ENCODE measurements around the gene PIP5K1C.

PIP5K1C gene

GRCh38 chr19:3721131-3721886 is 21.0 kb upstream of the PIP5K1C start:
- DNase-seq (ENCODE audit: low read depth, low spot score) = peak; percentile 99

GRCh38 chr19:3720349-3720917 is 20.2 kb upstream of the PIP5K1C start:
- DNase-seq (ENCODE audit: low read depth, low spot score) = peak; percentile 74

- no peak for DNase-seq (ENCODE audit: low read depth, low spot score)
These were observed 19.6 kb upstream of the PIP5K1C start for GRCh38 chr19:3719868-3720267.

- DNase-seq (ENCODE audit: low read depth, low spot score) = no peak
These were observed 15.9 kb upstream of the PIP5K1C start for GRCh38 chr19:3716147-3716668.

- peak; percentile 42 for DNase-seq (ENCODE audit: low read depth, low spot score)
These were observed 12.7 kb upstream of the PIP5K1C start for GRCh38 chr19:3712663-3713611.

GRCh38 chr19:3710265-3710812 is 10.1 kb upstream of the PIP5K1C start:
- DNase-seq (ENCODE audit: low read depth, low spot score) = peak; percentile 63

GRCh38 chr19:3708207-3708931 is 8.1 kb upstream of the PIP5K1C start, which contains the start of gene TJP3:
TSS of gene TJP3 (plus strand) at chr19:3708384. CDS start at chr19:3728433, 20,049 bp downstream.
- no peak for DNase-seq (ENCODE audit: low read depth, low spot score)

- DNase-seq (ENCODE audit: low read depth, low spot score) = no peak
These were observed 7.6 kb upstream of the PIP5K1C start for GRCh38 chr19:3707868-3708206.

GRCh38 chr19:3701200-3701599 is 932 bp upstream of the PIP5K1C start:
- DNase-seq (ENCODE audit: low read depth, low spot score) = no peak

GRCh38 chr19:3699741-3700241 is 477 bp downstream of the PIP5K1C start:
- DNase-seq (ENCODE audit: low read depth, low spot score) = no peak

GRCh38 chr19:3698974-3699740 is 1.1 kb downstream of the PIP5K1C start:
- DNase-seq (ENCODE audit: low read depth, low spot score) = peak; percentile 29

- DNase-seq (ENCODE audit: low read depth, low spot score) = no peak
These were observed 1.8 kb downstream of the PIP5K1C start for GRCh38 chr19:3698386-3698950.

- no peak for DNase-seq (ENCODE audit: low read depth, low spot score)
These were observed 2.4 kb downstream of the PIP5K1C start for GRCh38 chr19:3697671-3698385.

GRCh38 chr19:3697094-3697493 is 3.2 kb downstream of the PIP5K1C start:
- no peak for DNase-seq (ENCODE audit: low read depth, low spot score)

GRCh38 chr19:3696660-3696995 is 3.6 kb downstream of the PIP5K1C start:
- DNase-seq (ENCODE audit: low read depth, low spot score) = no peak

- no peak for DNase-seq (ENCODE audit: low read depth, low spot score)
These were observed 4.1 kb downstream of the PIP5K1C start for GRCh38 chr19:3695986-3696659.

GRCh38 chr19:3695124-3695733 is 5.0 kb downstream of the PIP5K1C start:
- DNase-seq (ENCODE audit: low read depth, low spot score) = no peak
